HCT116 (cell line): ENCODE results near the gene KRT12.

ENCODE experiments used
- EZH2phosphoT487 ChIP-seq: fragments of 200-600 bp; IDR thresholded peaks from 2 replicates; pipeline ENCODE4 v1.6.1; 2018; ENCODE audit warnings: antibody characterized with exemption, borderline replicate concordance
- POLR2A ChIP-seq: IDR thresholded peaks from 2 replicates; pipeline ENCODE4 v1.7.0; 2011; ENCODE audit warnings: borderline replicate concordance; ENCODE audit not compliant: insufficient read depth, insufficient read length; ENCODE audit errors: extremely low read depth
- SP1 ChIP-seq: IDR thresholded peaks from 2 replicates; pipeline ENCODE4 v1.6.1; 2012; ENCODE audit warnings: low read depth
- ZNF274 ChIP-seq: fragments of 200-500 bp; sonication (Bioruptor generic); IDR thresholded peaks from 2 replicates; pipeline ENCODE4 v1.6.1; 2014; ENCODE audit warnings: mild to moderate bottlenecking, low read depth, low read length, inconsistent platforms

- TF ChIP-seq EZH2phosphoT487 (no peak), SP1 (no peak), POLR2A (no peak), ZNF274 (no peak)
Observed at GRCh38 chr17:40843242-40843641, 23.8 kb downstream of the KRT12 start.
